ENCODE measurements around the gene PTPRD. TPM values are rescaled to one million over a fixed set of nuclear protein-coding genes. Genes with fewer than 3 reads are reported as not detected.

Gene PTPRD
- total RNA-seq, 3 donors from 2014 or later (not counting 1 experiment from before 2014, with no cell fraction given): 0.05 to 0.68 TPM; not detected in 1

GRCh38 chr9:8613346-8613825 is 1999.4 kb downstream of the PTPRD start:
- no peaks in the 10 kb centered on the region for H3K36me3 Mint-ChIP-seq
- ATAC-seq (no peak), DNase-seq (no peak)
- no peaks in the 10 kb centered on the region for H3K4me1 Mint-ChIP-seq
- H3K9me3 ChIP-seq (ENCODE audit: control insufficient read depth, insufficient read depth, low read length): no peaks in the 10 kb centered on the region
- H3K36me3 ChIP-seq (ENCODE audit: control insufficient read depth, insufficient read depth, low read length): no peaks in the 10 kb centered on the region
- H3K4me1 ChIP-seq (ENCODE audit: control insufficient read depth, insufficient read depth, low read length): no peaks in the 10 kb centered on the region
- H3K4me3 Mint-ChIP-seq: no peak overlapping the region
- no peak overlapping the region for H3K27ac Mint-ChIP-seq
- no peak overlapping the region for H3K4me3 ChIP-seq (ENCODE audit: low read length)
- no peak overlapping the region for H3K27ac ChIP-seq (ENCODE audit: low read length)
- no peaks in the 10 kb centered on the region for H3K27me3 ChIP-seq (ENCODE audit: control insufficient read depth, insufficient read depth, low read length)
- H3K27me3 Mint-ChIP-seq (ENCODE audit: low read depth in 2 of 2): peaks cover 0 to 2% of the 10 kb centered on the region in 2 donors
- WGBS (ENCODE audit: insufficient coverage): 85% methylated on average over 1 of the region's 1 CpG
- no peak for TF ChIP-seq CTCF (IDR thresholded peaks at IDR 0.05)
- no peaks in the 10 kb centered on the region for H3K9me3 Mint-ChIP-seq
- intact Hi-C loops (cut with micrococcal nuclease): no loop called here

GRCh38 chr9:8611153-8611552 is 2001.6 kb downstream of the PTPRD start:
- 74% methylated on average over 3 of the region's 3 CpGs for WGBS (ENCODE audit: insufficient coverage)
- Mint-ChIP-seq H3K4me1 (no peaks in the 10 kb centered on the region), H3K27me3 (ENCODE audit: low read depth in 2 of 2) (peaks cover 0 to 2% of the 10 kb centered on the region in 2 donors), H3K36me3 (no peaks in the 10 kb centered on the region), H3K4me3 (no peak overlapping the region), H3K27ac (no peak overlapping the region), H3K9me3 (no peaks in the 10 kb centered on the region)
- no peaks in the 10 kb centered on the region for H3K4me1 ChIP-seq (ENCODE audit: control insufficient read depth, insufficient read depth, low read length)
- H3K4me3 ChIP-seq (ENCODE audit: low read length): no peak overlapping the region
- H3K9me3 ChIP-seq (ENCODE audit: control insufficient read depth, insufficient read depth, low read length): no peaks in the 10 kb centered on the region
- no peak for ATAC-seq
- intact Hi-C loops (cut with micrococcal nuclease): no loop called here
- H3K36me3 ChIP-seq (ENCODE audit: control insufficient read depth, insufficient read depth, low read length): no peaks in the 10 kb centered on the region
- no peak for TF ChIP-seq CTCF (IDR thresholded peaks at IDR 0.05)
- no peak overlapping the region for H3K27ac ChIP-seq (ENCODE audit: low read length)
- no peak for DNase-seq
- H3K27me3 ChIP-seq (ENCODE audit: control insufficient read depth, insufficient read depth, low read length): no peaks in the 10 kb centered on the region

GRCh38 chr9:8610256-8610655 is 2002.5 kb downstream of the PTPRD start:
- Histone ChIP-seq H3K9me3 (ENCODE audit: control insufficient read depth, insufficient read depth, low read length) (no peaks in the 10 kb centered on the region), H3K4me3 (ENCODE audit: low read length) (no peak overlapping the region), H3K27me3 (ENCODE audit: control insufficient read depth, insufficient read depth, low read length) (no peaks in the 10 kb centered on the region), H3K36me3 (ENCODE audit: control insufficient read depth, insufficient read depth, low read length) (no peaks in the 10 kb centered on the region), H3K27ac (ENCODE audit: low read length) (no peak overlapping the region), H3K4me1 (ENCODE audit: control insufficient read depth, insufficient read depth, low read length) (no peaks in the 10 kb centered on the region)
- DNase-seq (no peak), ATAC-seq (no peak)
- no peak for TF ChIP-seq CTCF (IDR thresholded peaks at IDR 0.05)
- WGBS (ENCODE audit: insufficient coverage): 86% methylated on average over 2 of the region's 3 CpGs
- Mint-ChIP-seq H3K9me3 (no peaks in the 10 kb centered on the region), H3K4me3 (no peak overlapping the region), H3K27me3 (ENCODE audit: low read depth in 2 of 2) (peaks cover 0 to 2% of the 10 kb centered on the region in 2 donors), H3K27ac (no peak overlapping the region), H3K4me1 (no peaks in the 10 kb centered on the region), H3K36me3 (no peaks in the 10 kb centered on the region)
- intact Hi-C loops (cut with micrococcal nuclease): no loop called here

GRCh38 chr9:8605096-8605495 is 2007.7 kb downstream of the PTPRD start:
- Histone ChIP-seq H3K36me3 (ENCODE audit: control insufficient read depth, insufficient read depth, low read length) (no peaks in the 10 kb centered on the region), H3K4me1 (ENCODE audit: control insufficient read depth, insufficient read depth, low read length) (no peaks in the 10 kb centered on the region), H3K27ac (ENCODE audit: low read length) (no peak overlapping the region), H3K27me3 (ENCODE audit: control insufficient read depth, insufficient read depth, low read length) (no peaks in the 10 kb centered on the region), H3K4me3 (ENCODE audit: low read length) (no peak overlapping the region), H3K9me3 (ENCODE audit: control insufficient read depth, insufficient read depth, low read length) (no peaks in the 10 kb centered on the region)
- TF ChIP-seq CTCF (IDR thresholded peaks at IDR 0.05): no peak
- DNase-seq (no peak), ATAC-seq (no peak)
- Mint-ChIP-seq H3K4me1 (no peaks in the 10 kb centered on the region), H3K27ac (no peak overlapping the region), H3K36me3 (no peaks in the 10 kb centered on the region), H3K4me3 (no peak overlapping the region), H3K27me3 (ENCODE audit: low read depth in 2 of 2) (no peaks in the 10 kb centered on the region), H3K9me3 (peaks cover 0 to 2% of the 10 kb centered on the region in 2 donors)
- intact Hi-C loops (cut with micrococcal nuclease): no loop called here
- 77% methylated on average over 2 of the region's 2 CpGs for WGBS (ENCODE audit: insufficient coverage)
